Activated naive CD4-positive, alpha-beta T cell treated with anti-CD3 and anti-CD28 coated beads for 36 hours (primary cell): ENCODE measurements around the gene ZFP36L1. TPM values are rescaled to one million over a fixed set of nuclear protein-coding genes. Genes with fewer than 3 reads are reported as not detected.
A peak's percentile ranks its signal among the peaks of the same experiment; 100 is the strongest.

Experiments used
- CTCF ChIA-PET: fragments of 350-600 bp; sonication (Branson Sonifier 250); formaldehyde crosslinking; loops from one replicate; lab custom pipeline; 2021; ENCODE audit warnings: antibody characterized with exemption; lab: Charles Lee
- DNase-seq: peaks from one replicate; pipeline ENCODE4 v3.0.0-alpha.2; 2020
- H3K27ac Mint-ChIP-seq: one replicate; pipeline ENCODE4 v1.8.0; 2021; ENCODE audit warnings: mild to moderate bottlenecking, mixed read lengths
- H3K27me3 Mint-ChIP-seq: one replicate; pipeline ENCODE4 v1.8.0; 2021; ENCODE audit warnings: low read depth, mixed read lengths
- H3K36me3 Mint-ChIP-seq: one replicate; pipeline ENCODE4 v1.8.0; 2021; ENCODE audit warnings: low read depth, mixed read lengths
- H3K4me1 Mint-ChIP-seq: one replicate; pipeline ENCODE4 v1.8.0; 2021; ENCODE audit warnings: low read depth, mixed read lengths
- H3K4me3 Mint-ChIP-seq: one replicate; pipeline ENCODE4 v1.8.0; 2021; ENCODE audit warnings: mild to moderate bottlenecking, moderate library complexity, mixed read lengths
- H3K9me3 Mint-ChIP-seq: one replicate; pipeline ENCODE4 v1.8.0; 2021; ENCODE audit warnings: mixed read lengths
- intact Hi-C: fragments of 100-400 bp; cut with micrococcal nuclease; formaldehyde crosslinking; loops from one replicate; pipeline ENCODE4 v1.15.1; 2023
- total RNA-seq, 2 experiments: library from RNA; stranded (reverse); gene quantifications; one replicate each; pipeline ENCODE4 v1.2.3, GENCODE V29; 2021

ZFP36L1 gene
- total RNA-seq: 10 to 100 TPM; 76.8 to 85.1 TPM

- peaks cover 41% of the 10 kb centered on the region for H3K4me1 Mint-ChIP-seq
- CTCF ChIA-PET: interaction anchor here (0.9 to 16.7 kb wide), 2 partner anchors 10 to 22 kb away, joined by 3 to 270 read pairs; no protein-coding TSS in a partner anchor
- peak within 1 kb of the TSS; percentile 90 for H3K4me3 Mint-ChIP-seq
- H3K9me3 Mint-ChIP-seq: no peaks in the 10 kb centered on the region
- DNase-seq: peak; percentile 89
- intact Hi-C loops: loop anchor here (1.0 to 10.0 kb wide), 5 partner anchors 108 to 1862 kb away; partner anchors contain the start of genes ACTN1 and SUSD6
- H3K36me3 Mint-ChIP-seq: peaks cover 47% of the 10 kb centered on the region
- H3K27me3 Mint-ChIP-seq: no peaks in the 10 kb centered on the region
- peak within 1 kb of the TSS; percentile 100 for H3K27ac Mint-ChIP-seq
Measured at GRCh38 chr14:68792979-68793733, at the start of gene ZFP36L1. TSS of gene ZFP36L1 (minus strand) at chr14:68793067. CDS start at chr14:68792938, 129 bp downstream.

GRCh38 chr14:68842298-68842697, 49.4 kb upstream of the ZFP36L1 start:
- DNase-seq: no peak
- CTCF ChIA-PET: interaction anchor here (0.5 to 4.6 kb wide), 4 partner anchors 14 to 47 kb away, joined by 3 to 47 read pairs (median 12); no protein-coding TSS in a partner anchor
- H3K36me3 Mint-ChIP-seq: no peaks in the 10 kb centered on the region
- H3K4me1 Mint-ChIP-seq: peaks cover 23% of the 10 kb centered on the region
- H3K4me3 Mint-ChIP-seq: no peak overlapping the region
- intact Hi-C loops: loop anchor here (5.0 kb wide), 2 partner anchors 465 to 900 kb away; no protein-coding TSS in a partner anchor
- H3K27ac Mint-ChIP-seq: no peak overlapping the region
- H3K9me3 Mint-ChIP-seq: no peaks in the 10 kb centered on the region
- no peaks in the 10 kb centered on the region for H3K27me3 Mint-ChIP-seq

GRCh38 chr14:68841016-68841809, 48.3 kb upstream of the ZFP36L1 start:
- H3K27me3 Mint-ChIP-seq: no peaks in the 10 kb centered on the region
- no peaks in the 10 kb centered on the region for H3K36me3 Mint-ChIP-seq
- H3K27ac Mint-ChIP-seq: peak overlapping the region; percentile 81
- intact Hi-C loops: loop anchor here (1.0 to 5.0 kb wide), 5 partner anchors 22 to 899 kb away; no protein-coding TSS in a partner anchor
- no peak overlapping the region for H3K4me3 Mint-ChIP-seq
- peaks cover 23% of the 10 kb centered on the region for H3K4me1 Mint-ChIP-seq
- CTCF ChIA-PET: interaction anchor here (4.0 to 4.6 kb wide), 2 partner anchors 17 to 21 kb away, joined by 18 to 47 read pairs; no protein-coding TSS in a partner anchor
- peaks cover 6% of the 10 kb centered on the region for H3K9me3 Mint-ChIP-seq
- DNase-seq: no peak

GRCh38 chr14:68840454-68840853, 47.6 kb upstream of the ZFP36L1 start:
- DNase-seq: peak; percentile 30
- Mint-ChIP-seq H3K4me1 (peaks cover 25% of the 10 kb centered on the region), H3K27me3 (no peaks in the 10 kb centered on the region), H3K4me3 (peak overlapping the region; percentile 26), H3K36me3 (peaks cover 4% of the 10 kb centered on the region), H3K9me3 (peaks cover 12% of the 10 kb centered on the region), H3K27ac (peak overlapping the region; percentile 74)
- intact Hi-C loops: loop anchor here (2.0 to 5.0 kb wide), 4 partner anchors 22 to 898 kb away; no protein-coding TSS in a partner anchor
- CTCF ChIA-PET: interaction anchor here (4.6 kb wide), 1 partner anchor 21 kb away, joined by 18 read pairs; no protein-coding TSS in a partner anchor

- H3K27ac Mint-ChIP-seq: no peak overlapping the region
- H3K36me3 Mint-ChIP-seq: peaks cover 4% of the 10 kb centered on the region
- CTCF ChIA-PET: no interaction called here
Measured at GRCh38 chr14:68836082-68836481, 43.2 kb upstream of the ZFP36L1 start.

GRCh38 chr14:68834816-68835215, 41.9 kb upstream of the ZFP36L1 start:
- Mint-ChIP-seq H3K9me3 (peaks cover 20% of the 10 kb centered on the region), H3K4me1 (peaks cover 2% of the 10 kb centered on the region), H3K4me3 (no peak overlapping the region), H3K27ac (no peak overlapping the region), H3K36me3 (peaks cover 4% of the 10 kb centered on the region), H3K27me3 (no peaks in the 10 kb centered on the region)
- DNase-seq: no peak
- CTCF ChIA-PET: interaction anchor here (0.7 to 1.0 kb wide), 2 partner anchors 12 to 130 kb away, joined by 4 read pairs; no protein-coding TSS in a partner anchor
- intact Hi-C loops: no loop called here

More at GRCh38 chr14:68836082-68836481, 43.2 kb upstream of the ZFP36L1 start:
- H3K4me3 Mint-ChIP-seq: no peak overlapping the region
- DNase-seq: no peak
- H3K4me1 Mint-ChIP-seq: peaks cover 9% of the 10 kb centered on the region
- H3K9me3 Mint-ChIP-seq: peaks cover 20% of the 10 kb centered on the region
- H3K27me3 Mint-ChIP-seq: no peaks in the 10 kb centered on the region
- intact Hi-C loops: no loop called here

GRCh38 chr14:68828698-68829097, 35.8 kb upstream of the ZFP36L1 start:
- CTCF ChIA-PET: interaction anchor here (1.2 to 1.6 kb wide), 2 partner anchors 16 to 895 kb away, joined by 3 to 9 read pairs; no protein-coding TSS in a partner anchor

GRCh38 chr14:68825729-68826128, 32.9 kb upstream of the ZFP36L1 start:
- Mint-ChIP-seq H3K9me3 (no peaks in the 10 kb centered on the region), H3K27me3 (no peaks in the 10 kb centered on the region), H3K27ac (no peak overlapping the region), H3K36me3 (no peaks in the 10 kb centered on the region), H3K4me3 (no peak overlapping the region), H3K4me1 (peaks cover 19% of the 10 kb centered on the region)
- CTCF ChIA-PET: interaction anchor here (1.0 to 5.8 kb wide), 4 partner anchors 17 to 944 kb away, joined by 3 to 47 read pairs (median 6); no protein-coding TSS in a partner anchor
- no peak for DNase-seq
- intact Hi-C loops: no loop called here

More at GRCh38 chr14:68828698-68829097, 35.8 kb upstream of the ZFP36L1 start:
- Mint-ChIP-seq H3K27ac (no peak overlapping the region), H3K4me3 (no peak overlapping the region), H3K27me3 (no peaks in the 10 kb centered on the region), H3K36me3 (no peaks in the 10 kb centered on the region), H3K4me1 (peaks cover 4% of the 10 kb centered on the region), H3K9me3 (peaks cover 6% of the 10 kb centered on the region)
- DNase-seq: no peak
- intact Hi-C loops: no loop called here

- intact Hi-C loops: no loop called here
- H3K36me3 Mint-ChIP-seq: no peaks in the 10 kb centered on the region
- no peak overlapping the region for H3K27ac Mint-ChIP-seq
- H3K9me3 Mint-ChIP-seq: no peaks in the 10 kb centered on the region
- H3K27me3 Mint-ChIP-seq: no peaks in the 10 kb centered on the region
- peak; percentile 60 for DNase-seq
- H3K4me3 Mint-ChIP-seq: no peak overlapping the region
- CTCF ChIA-PET: interaction anchor here (0.6 to 5.8 kb wide), 5 partner anchors 18 to 984 kb away, joined by 3 to 47 read pairs (median 3); no protein-coding TSS in a partner anchor
- H3K4me1 Mint-ChIP-seq: peaks cover 29% of the 10 kb centered on the region
Measured at GRCh38 chr14:68824517-68825347, 31.9 kb upstream of the ZFP36L1 start.

- CTCF ChIA-PET: interaction anchor here (0.5 to 5.8 kb wide), 4 partner anchors 19 to 576 kb away, joined by 3 to 47 read pairs (median 3); no protein-coding TSS in a partner anchor
- intact Hi-C loops: no loop called here
- no peaks in the 10 kb centered on the region for H3K27me3 Mint-ChIP-seq
- H3K4me3 Mint-ChIP-seq: no peak overlapping the region
- DNase-seq: no peak
- no peak overlapping the region for H3K27ac Mint-ChIP-seq
- H3K9me3 Mint-ChIP-seq: no peaks in the 10 kb centered on the region
- no peaks in the 10 kb centered on the region for H3K36me3 Mint-ChIP-seq
- peaks cover 35% of the 10 kb centered on the region for H3K4me1 Mint-ChIP-seq
Measured at GRCh38 chr14:68824207-68824516, 31.3 kb upstream of the ZFP36L1 start.
